Jurkat, Clone E6-1 (cell line): ENCODE results near the gene GALNT12.
A peak's percentile ranks its signal among the peaks of the same experiment; 100 is the strongest.

ENCODE experiments used
- DNase-seq: peaks from one replicate; pipeline ENCODE4 v3.0.0-alpha.2; 2011; ENCODE audit warnings: low read depth, low spot score
- H3K4me3 ChIP-seq: 2 replicates; pipeline ENCODE4 v1.5.1; 2011; ENCODE audit warnings: mild to moderate bottlenecking, low read length, control low read depth, moderate library complexity

The GALNT12 gene

DNA sequence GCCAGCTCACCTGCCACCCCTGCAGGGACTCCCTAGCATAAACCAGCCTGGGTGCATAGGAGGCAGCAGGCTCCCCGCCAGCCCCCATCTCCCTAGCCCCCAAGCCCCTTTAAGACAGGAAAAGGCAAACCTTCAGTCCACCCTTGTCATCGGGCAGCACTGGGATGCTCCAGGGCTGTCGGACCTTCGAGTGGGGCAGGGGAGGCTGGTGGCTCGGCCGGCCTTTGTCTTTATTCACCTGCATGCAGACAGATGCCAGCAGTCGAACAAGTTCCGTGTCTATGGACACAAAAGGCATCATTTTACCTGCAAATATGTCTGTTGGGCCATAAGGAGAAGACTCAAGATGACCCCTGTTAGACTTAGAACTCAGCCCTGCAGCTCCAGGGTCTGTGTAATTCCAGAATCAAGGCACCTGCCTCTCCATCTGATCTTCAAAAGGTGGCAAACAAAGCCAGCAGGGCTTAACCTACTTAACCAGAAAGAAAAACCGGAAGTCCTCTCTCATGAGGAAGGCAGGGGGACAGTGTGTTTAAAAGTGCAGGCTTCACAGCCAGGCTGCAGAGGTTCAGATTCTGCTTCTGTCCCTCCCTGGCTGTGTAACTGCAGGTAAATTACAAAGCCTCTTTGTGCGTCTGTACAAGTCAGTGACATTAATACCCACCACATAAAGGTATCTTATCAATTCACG, 27.3 kb upstream of the GALNT12 start:
- no peak overlapping the region for H3K4me3 ChIP-seq
- no peak for DNase-seq

- no peak for DNase-seq
- no peak overlapping the region for H3K4me3 ChIP-seq
These were observed 25.7 kb upstream of the GALNT12 start for GRCh38 chr9:98781588-98782383.

GRCh38 chr9:98783518-98784226, 23.8 kb upstream of the GALNT12 start:
- DNase-seq, result no peak
- H3K4me3 ChIP-seq, result no peak overlapping the region

GRCh38 chr9:98784831-98785806, 22.4 kb upstream of the GALNT12 start:
- no peak overlapping the region for H3K4me3 ChIP-seq
- DNase-seq, result no peak

DNA sequence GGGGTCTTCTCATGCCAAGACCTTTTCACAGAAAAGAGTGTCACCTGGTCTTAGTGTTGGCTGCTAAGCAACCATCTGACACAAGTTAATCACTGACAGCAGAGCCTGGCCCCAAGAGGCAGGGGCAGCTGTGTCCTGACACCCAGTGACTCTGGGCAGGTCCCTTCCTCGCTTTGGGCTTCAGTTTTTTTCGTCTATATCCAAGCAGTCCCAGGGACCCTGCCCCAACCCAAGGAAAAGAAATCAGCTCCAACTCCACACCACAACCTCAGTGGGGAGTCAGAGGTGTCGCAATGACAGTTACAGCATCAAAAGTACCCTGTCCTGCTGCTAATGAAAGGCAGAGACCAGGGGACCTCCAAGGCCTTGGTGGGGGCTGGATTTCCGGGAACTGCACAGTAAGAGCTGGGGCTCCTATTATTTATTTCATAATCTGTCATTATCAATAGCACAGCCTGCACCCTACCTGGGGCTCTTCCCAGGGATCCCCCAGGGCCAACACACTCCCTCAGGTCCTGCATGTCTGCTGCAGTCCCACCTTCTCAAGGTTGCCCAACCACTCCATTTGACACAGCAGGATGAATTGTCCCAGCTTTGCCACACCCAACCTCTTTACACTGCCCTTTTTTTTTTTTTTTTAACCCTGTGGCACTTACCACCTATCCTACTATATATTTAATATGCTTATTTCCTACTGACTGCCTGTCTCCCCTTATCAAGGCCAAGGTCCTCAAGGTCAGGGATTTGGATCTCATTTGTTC, 20.5 kb upstream of the GALNT12 start:
- DNase-seq, result no peak
- no peak overlapping the region for H3K4me3 ChIP-seq

GRCh38 chr9:98787766-98788335, 19.6 kb upstream of the GALNT12 start:
- no peak for DNase-seq
- no peak overlapping the region for H3K4me3 ChIP-seq

GRCh38 chr9:98789483-98790133, 17.9 kb upstream of the GALNT12 start:
- H3K4me3 ChIP-seq, result no peak overlapping the region
- no peak for DNase-seq

DNA sequence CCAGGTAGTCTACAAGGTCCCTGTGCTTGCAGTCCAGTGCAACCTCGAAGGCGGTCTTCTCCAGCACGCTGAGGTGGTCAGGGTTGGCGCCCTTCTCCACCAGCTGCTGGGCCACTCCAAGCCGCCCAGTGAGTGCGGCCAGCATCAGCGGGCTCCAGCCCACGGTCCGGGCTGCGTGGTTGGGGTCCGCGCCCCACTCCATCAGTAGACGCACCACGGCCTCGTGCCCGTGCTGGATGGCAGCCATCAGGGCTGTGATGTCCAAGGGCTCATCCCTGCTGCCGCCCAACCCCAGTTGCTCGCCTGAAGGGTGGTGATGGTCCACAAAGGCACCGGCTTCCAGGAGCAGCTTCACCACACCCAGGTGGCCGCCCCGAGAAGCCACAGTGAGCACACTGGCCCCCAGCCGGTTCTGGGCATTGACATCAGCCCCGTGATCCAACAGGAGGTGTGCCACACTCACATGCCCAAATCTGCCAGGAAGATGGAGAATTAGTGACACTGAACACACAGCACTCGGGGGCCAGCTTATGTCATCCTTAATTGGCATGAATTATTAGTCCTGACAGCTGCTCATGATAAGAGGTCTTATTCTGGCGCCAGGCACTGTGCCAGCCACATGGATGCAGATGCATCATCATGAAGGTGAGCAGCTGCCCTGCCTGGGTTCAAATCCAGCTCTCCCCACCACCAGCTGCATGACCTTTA, 17.2 kb upstream of the GALNT12 start:
- no peak overlapping the region for H3K4me3 ChIP-seq
- DNase-seq, result no peak

GRCh38 chr9:98790842-98791607, 16.4 kb upstream of the GALNT12 start:
- peak; percentile 28 for DNase-seq
- H3K4me3 ChIP-seq, result no peak overlapping the region

- DNase-seq, result no peak
- H3K4me3 ChIP-seq, result no peak overlapping the region
These were observed 15.6 kb upstream of the GALNT12 start for GRCh38 chr9:98791608-98792490.

- no peak for DNase-seq
- H3K4me3 ChIP-seq, result no peak overlapping the region
These were observed 14.4 kb upstream of the GALNT12 start for GRCh38 chr9:98793031-98793430.

DNA sequence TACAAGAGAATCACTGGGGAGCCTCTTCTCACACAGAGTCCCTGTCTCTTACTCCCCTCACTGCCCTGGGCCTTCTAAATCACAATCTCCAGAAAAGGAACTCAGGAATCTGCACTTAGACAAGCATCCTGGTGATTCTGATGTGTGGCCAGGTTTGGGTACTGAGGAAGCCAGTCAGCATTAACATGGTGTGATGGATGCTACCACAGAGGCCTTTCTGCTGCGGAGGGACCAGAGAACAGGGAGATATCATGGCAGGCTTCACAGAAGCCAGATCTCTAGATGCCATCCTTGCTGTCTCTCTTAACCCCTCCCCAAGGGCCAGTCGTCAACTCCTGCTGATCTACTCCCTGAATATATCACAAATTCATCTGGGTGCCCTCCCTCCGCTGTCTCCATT, 12.7 kb upstream of the GALNT12 start:
- DNase-seq, result no peak
- no peak overlapping the region for H3K4me3 ChIP-seq

DNA sequence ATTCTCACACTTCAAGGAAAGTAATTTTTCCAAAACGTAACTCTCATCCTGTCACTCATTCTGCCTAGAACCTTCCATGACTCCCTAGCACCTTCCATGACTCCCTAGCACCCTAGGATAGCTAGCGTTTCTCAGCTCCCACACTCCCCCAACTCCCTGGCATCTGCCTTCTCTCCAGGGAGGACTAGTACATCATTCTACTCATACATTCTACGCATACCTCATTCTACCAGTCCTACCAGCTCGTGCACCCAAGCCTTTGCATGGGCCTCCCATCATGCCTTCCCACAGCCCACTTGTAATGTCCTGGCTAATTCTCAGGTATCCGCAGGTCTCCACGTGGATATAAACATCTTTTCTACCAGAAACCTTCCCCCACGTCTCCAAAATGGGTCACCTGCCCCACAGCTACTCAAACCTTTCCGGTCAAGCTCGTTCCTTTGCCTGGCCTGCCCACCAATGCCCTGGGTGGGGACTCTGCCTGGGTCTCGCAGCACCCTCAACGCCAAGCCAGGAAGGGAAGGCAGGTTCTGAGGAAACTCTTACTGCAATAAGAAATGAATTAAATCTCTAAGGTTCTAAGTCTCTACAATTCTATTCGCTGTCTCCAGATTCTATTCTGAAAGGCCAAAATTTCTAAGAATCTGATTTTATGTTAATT, 12.0 kb upstream of the GALNT12 start:
- no peak for DNase-seq
- H3K4me3 ChIP-seq, result peak overlapping the region; percentile 53

- DNase-seq, result no peak
- peak overlapping the region; percentile 53 for H3K4me3 ChIP-seq
These were observed 11.5 kb upstream of the GALNT12 start for GRCh38 chr9:98795970-98796363.
